Measurements from ENCODE around the gene NME1. TPM values are rescaled to one million over a fixed set of nuclear protein-coding genes. Genes with fewer than 3 reads are reported as not detected.

Gene NME1
- total and polyA plus RNA-seq, 9 of the 15 experiments (the other 6 are each of a cell fraction or from before 2014, with no cell fraction given) = 449 to 1,588 (median 604) TPM

DNA sequence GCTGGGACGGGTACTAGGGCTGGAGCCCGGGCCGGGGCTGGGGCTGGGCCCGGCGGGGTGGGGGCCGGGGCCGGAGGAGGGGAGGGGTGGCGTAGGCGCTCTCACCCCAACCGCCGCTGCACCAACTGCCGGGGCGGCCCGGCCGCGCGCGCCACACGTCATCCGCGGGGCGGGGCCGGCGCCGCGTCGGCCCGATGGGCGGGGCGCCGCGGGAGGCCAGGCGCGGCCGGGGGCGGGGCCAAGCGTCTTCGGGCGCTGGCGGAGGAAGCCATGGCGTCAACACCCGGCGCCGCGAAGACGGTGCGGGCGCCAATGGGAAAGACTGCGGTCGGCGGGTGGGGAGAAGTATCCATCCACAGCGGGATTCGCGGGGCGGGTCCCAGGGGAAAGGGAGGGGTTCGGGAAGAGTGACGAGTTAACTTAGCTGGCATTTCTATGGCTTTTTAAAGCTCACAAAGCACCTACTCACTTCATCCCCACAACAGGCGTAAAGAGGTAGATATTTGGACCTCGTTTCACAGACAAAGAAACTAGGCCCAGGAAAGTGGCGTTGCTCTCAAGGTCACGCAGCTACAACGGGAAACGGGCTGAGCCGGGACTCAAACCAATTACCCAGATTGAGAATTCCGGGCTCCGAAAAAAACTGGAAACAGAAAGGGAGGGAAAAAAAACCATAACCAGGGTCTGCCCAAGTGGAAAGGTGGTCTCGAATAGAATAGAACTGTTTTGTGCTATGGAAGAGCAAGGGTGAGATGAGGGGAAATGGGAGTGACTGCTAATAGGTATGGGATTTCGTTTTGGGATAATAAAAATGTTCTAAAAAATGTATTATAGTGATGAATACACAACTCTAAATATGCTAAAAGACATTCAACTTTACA, 32.4 kb upstream of the NME1 start, which contains the start of gene SPAG9 (continued):
- no peak for TF ChIP-seq TEAD4 (IDR thresholded peaks at IDR 0.05; ENCODE audit: low read length)
- TF ChIP-seq TEAD4 (CRISPR knock-in tag; IDR thresholded peaks at IDR 0.05; ENCODE audit: borderline replicate concordance) = no peak
- peak; percentile 12; the same call in 1 of the 2 replicates for TF ChIP-seq KLF1 (tag; IDR thresholded peaks at IDR 0.05)
- TF ChIP-seq RBBP5 (IDR thresholded peaks at IDR 0.05; ENCODE audit: borderline replicate concordance, insufficient read depth, low read length, poor library complexity, severe bottlenecking) = no peak
- no peak for TF ChIP-seq ZNF124 (CRISPR knock-in tag; IDR thresholded peaks at IDR 0.05)
- no peak for TF ChIP-seq KHSRP (IDR thresholded peaks at IDR 0.05)
- TF ChIP-seq U2AF2 (optimal IDR thresholded peaks at IDR 0.05; ENCODE audit: low read depth, low read length) = no peak
- TF ChIP-seq NR4A1 (CRISPR knock-in tag; IDR thresholded peaks at IDR 0.05) = no peak
- TF ChIP-seq NR4A1 (tag; IDR thresholded peaks at IDR 0.05) = no peak
- peak; percentile 21 for TF ChIP-seq TAF9B (IDR thresholded peaks at IDR 0.05; ENCODE audit: partially characterized antibody)
- TF ChIP-seq NFE2L1 (tag; IDR thresholded peaks at IDR 0.05; ENCODE audit: borderline replicate concordance, low read depth) = no peak
- TF ChIP-seq, protein P1, sequence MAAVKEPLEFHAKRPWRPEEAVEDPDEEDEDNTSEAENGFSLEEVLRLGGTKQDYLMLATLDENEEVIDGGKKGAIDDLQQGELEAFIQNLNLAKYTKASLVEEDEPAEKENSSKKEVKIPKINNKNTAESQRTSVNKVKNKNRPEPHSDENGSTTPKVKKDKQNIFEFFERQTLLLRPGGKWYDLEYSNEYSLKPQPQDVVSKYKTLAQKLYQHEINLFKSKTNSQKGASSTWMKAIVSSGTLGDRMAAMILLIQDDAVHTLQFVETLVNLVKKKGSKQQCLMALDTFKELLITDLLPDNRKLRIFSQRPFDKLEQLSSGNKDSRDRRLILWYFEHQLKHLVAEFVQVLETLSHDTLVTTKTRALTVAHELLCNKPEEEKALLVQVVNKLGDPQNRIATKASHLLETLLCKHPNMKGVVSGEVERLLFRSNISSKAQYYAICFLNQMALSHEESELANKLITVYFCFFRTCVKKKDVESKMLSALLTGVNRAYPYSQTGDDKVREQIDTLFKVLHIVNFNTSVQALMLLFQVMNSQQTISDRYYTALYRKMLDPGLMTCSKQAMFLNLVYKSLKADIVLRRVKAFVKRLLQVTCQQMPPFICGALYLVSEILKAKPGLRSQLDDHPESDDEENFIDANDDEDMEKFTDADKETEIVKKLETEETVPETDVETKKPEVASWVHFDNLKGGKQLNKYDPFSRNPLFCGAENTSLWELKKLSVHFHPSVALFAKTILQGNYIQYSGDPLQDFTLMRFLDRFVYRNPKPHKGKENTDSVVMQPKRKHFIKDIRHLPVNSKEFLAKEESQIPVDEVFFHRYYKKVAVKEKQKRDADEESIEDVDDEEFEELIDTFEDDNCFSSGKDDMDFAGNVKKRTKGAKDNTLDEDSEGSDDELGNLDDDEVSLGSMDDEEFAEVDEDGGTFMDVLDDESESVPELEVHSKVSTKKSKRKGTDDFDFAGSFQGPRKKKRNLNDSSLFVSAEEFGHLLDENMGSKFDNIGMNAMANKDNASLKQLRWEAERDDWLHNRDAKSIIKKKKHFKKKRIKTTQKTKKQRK (IDR thresholded peaks at IDR 0.05; ENCODE audit: borderline replicate concordance, low read depth, low read length) = no peak
- no peak for TF ChIP-seq ZNF197 (CRISPR knock-in tag; IDR thresholded peaks at IDR 0.05; ENCODE audit: low read depth)
- TF ChIP-seq MIER1 (IDR thresholded peaks at IDR 0.05; ENCODE audit: low read depth) = peak; percentile 49; the same call in 1 of the 2 replicates
- TF ChIP-seq FOXJ3 (CRISPR knock-in tag; IDR thresholded peaks at IDR 0.05) = no peak
- TF ChIP-seq ZNF232 (CRISPR knock-in tag; IDR thresholded peaks at IDR 0.05) = no peak
- TF ChIP-seq FOXK1 (CRISPR knock-in tag; IDR thresholded peaks at IDR 0.05; ENCODE audit: borderline replicate concordance) = no peak
- TF ChIP-seq ZNF41 (CRISPR knock-in tag; conservative IDR thresholded peaks at IDR 0.05) = no peak
- no peak for TF ChIP-seq SMAD2 (IDR thresholded peaks at IDR 0.05; ENCODE audit: low read depth, low read length)
- TF ChIP-seq THRAP3 (IDR thresholded peaks at IDR 0.05; ENCODE audit: borderline replicate concordance) = peak; percentile 66; the same call in 1 of the 2 replicates
- TF ChIP-seq MCM7 (IDR thresholded peaks at IDR 0.05) = no peak
- no peak for TF ChIP-seq HNRNPUL1 (IDR thresholded peaks at IDR 0.05; ENCODE audit: low read length)
- no peak for TF ChIP-seq HMG20B (CRISPR knock-in tag; IDR thresholded peaks at IDR 0.05)
- TF ChIP-seq HCFC1 (IDR thresholded peaks at IDR 0.05; ENCODE audit: low read depth, low read length) = peak; percentile 72
- 0 out of 2 replicates have a peak, but pooled peaks have one; percentile 62 for TF ChIP-seq ZNF830 (CRISPR knock-in tag; IDR thresholded peaks at IDR 0.05)
- TF ChIP-seq IRF2 (CRISPR knock-in tag; IDR thresholded peaks at IDR 0.05) = no peak
- TF ChIP-seq FUS (optimal IDR thresholded peaks at IDR 0.05; ENCODE audit: low read depth, low read length) = no peak
- TF ChIP-seq SOX6 (IDR thresholded peaks at IDR 0.05) = no peak
- TF ChIP-seq ZNF780A (CRISPR knock-in tag; IDR thresholded peaks at IDR 0.05) = no peak

All from K562 (cell line).